IPS DF 4.7 (cell line): ENCODE measurements around the gene UGT1A4.

Experiments
- DNase-seq: peaks from one replicate; pipeline ENCODE4 v3.0.0-alpha.2; 2013; ENCODE audit warnings: low spot score; ENCODE audit errors: extremely low read depth

UGT1A4 gene

DNA sequence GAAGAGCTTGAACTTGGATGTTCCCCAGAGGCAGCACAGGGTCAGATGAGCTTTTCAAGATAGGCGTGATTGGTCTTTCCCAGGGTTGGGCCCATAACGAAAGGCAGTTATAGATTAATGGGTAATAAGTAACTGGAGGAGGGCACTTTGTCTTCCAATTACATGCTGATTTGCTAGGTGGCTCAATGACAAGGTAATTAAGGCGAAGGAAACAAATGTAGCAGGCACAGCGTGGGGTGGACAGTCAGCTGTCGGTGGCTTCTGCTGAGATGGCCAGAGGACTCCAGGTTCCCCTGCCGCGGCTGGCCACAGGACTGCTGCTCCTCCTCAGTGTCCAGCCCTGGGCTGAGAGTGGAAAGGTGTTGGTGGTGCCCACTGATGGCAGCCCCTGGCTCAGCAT lies at the start of gene UGT1A4:
TSS of gene UGT1A4 (plus strand) at position 185 of the 400 bp plus-strand sequence. CDS start at position 270, 85 bp downstream.
- no peak for DNase-seq

DNA sequence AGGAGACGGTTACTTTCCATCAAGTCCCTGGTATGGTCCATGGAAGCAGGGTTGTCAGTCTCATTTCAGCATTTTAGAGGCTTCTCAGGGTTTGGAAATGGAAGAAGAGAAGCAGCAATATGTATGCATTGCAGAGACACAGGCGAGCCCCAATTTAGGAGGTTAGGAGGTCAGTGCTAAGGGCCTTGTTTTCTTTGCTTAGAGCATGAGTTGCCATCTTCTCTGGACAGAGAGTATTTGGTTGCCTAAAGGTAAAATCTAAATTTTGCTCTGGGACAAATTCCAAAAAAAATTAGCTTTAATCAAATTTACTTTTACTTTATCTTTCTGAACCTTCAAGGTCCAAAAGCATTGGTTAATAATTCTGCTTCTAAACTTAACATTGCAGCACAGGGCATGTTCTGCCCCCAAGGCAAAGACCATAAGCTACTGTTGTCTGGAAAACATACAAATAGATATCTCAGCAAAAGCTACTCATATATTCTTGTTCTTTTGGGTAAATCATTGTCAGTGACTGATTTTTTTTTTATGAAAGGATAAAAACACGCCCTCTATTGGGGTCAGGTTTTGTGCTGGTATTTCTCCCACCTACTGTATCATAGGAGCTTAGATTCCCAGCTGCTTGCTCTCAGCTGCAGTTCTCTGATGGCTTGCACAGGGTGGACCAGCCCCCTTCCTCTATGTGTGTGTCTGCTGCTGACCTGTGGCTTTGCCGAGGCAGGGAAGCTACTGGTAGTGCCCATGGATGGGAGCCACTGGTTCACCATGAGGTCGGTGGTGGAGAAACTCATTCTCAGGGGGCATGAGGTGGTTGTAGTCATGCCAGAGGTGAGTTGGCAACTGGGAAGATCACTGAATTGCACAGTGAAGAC lies 47.0 kb upstream of the UGT1A4 start, which contains the start of gene UGT1A9:
TSS of gene UGT1A9 (plus strand) at position 609 of the 872 bp plus-strand sequence. CDS start at position 646, 37 bp downstream.
- DNase-seq, result no peak

DNA sequence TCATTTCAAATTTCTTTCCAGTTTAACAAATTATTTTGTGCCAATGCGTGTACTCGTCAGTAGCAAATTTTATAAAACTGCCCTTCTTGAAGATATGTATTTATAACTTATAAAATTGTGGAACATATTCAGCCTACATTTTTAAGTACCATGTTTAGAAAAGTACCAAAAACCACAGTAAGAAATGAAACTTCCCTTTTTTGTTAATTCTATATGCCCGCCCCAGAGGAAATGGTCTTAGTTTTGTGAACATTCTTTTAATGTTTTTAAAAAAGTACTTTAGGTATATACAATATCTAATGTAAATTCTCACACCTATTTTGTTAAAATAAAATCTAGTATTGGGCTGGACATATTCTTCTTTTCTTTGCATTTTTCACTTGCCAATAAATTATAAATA lies 45.6 kb upstream of the UGT1A4 start:
- no peak for DNase-seq

DNA sequence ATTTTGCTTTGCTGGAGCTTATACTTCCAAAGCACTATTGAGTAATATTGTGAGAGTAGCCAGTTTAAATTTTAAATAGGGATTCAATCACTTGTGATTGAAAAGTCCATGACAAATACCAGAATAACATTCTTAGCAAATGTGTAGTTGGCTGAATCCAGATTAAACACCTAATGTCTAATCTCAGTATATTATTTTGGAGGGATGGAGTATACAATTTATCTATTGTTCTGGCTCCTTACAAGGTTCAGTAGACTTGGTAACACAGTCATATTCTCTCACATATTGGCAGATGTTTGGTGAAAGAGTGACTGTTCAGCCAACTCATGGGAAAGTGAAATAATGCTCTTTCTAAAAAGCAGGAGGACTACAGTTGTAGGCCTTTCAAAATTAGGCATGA lies 44.6 kb upstream of the UGT1A4 start:
- no peak for DNase-seq

DNA sequence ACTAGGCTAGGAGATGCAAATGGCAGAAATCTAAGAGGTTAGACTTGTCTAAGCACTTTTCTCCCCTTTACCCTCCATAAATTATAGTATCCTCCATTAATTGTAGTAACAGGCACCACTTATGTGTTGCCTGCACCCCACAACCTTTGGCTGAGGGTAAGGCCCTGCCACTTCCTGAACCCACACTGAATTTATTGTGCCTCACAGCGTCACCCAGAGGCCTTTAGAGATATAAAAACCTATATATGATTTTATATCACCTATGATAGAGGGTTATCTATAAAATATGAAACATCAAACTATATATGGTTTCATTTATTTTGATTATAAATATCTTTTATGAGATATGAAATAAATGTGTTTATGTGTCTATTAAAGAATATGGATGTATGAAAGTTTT lies 44.2 kb upstream of the UGT1A4 start:
- DNase-seq, result no peak

DNA sequence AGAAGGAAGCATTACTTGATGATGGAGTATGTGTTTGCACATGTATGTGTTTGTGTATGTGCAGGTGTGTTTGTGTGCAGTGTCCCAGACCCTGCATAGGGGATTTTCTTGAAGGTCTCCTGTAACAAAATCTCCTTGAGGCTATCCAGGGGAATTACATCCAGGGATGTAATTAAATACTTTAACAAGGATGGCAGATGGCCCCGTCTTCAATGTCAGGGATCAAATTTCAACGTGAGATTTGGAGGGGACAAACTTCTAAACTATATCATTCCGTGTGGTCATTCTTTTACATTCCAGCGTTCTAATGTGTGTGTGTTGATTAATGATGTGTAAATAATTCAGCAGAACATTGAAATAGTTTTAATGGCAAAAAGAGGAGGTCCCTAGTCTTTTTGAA lies 43.5 kb upstream of the UGT1A4 start:
- DNase-seq, result no peak

DNA sequence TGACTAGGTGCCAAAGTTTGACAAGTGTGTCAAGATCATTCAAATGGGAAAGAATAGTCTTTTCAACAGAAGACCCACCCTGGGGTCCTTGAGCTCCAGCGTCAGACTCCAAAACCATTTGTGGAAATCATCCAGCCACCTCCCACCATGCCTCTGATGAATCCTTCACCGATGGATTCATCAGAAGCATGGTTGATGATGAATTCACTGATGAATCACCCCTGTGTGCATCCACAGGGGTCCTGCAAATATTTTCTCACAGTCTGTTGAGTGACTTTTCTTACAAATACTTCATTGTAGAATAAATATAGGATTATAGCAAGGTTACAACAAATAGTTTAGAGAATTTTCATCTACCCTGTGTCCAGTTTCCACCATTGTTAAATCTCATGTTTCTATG lies 42.5 kb upstream of the UGT1A4 start:
- DNase-seq, result no peak

DNA sequence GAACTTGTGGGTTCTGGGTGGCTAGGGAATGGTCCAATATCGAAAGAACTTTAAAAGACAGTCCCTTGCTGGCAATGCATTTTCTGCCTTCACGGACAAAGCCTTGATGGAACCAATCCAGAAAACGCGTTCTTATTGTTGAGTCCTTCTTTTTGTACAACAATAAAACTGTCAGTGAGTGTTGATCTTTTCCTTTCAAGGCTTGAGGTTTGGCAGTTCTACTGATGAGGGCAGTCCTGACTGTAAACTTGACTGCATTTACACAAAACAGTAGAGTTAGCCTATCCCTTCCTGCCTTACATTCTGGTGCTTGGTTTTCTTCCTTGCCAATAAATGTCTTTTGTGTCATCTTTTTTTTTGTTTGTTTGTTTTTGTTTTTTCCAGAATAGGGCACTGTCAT lies 39.3 kb upstream of the UGT1A4 start:
- DNase-seq, result no peak

DNA sequence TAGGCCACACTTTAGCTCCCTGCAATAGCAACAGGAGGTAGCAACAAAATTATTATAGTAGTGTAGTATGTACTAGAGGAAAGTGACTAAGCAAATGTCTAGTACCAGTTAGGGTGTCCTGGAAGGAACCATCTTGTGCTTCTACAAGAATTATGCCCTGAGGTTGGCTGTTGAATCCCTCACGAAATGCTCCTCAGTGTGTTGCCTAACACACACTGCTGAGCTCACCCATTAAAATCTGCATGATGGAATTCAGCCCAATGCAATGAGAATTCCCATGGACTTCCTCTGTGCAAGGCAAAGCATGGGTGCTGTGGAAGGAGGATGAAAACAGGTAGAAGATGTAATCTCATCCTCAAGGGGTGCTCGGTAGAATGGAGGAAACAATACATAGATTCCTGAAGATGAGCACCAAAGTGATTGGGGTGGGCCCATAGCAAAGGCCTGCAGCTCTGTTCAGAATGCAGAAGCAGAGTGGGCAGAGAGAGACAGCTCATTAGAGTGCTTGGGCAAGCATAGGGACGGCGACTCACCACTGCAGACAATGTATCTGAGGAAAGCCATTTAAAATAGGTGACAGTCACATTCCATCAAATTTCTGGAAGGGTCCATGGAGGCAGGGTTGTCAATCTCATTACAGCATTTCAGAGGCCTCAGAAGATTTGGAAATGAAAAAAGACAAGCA lies 38.0 kb upstream of the UGT1A4 start:
- DNase-seq, result no peak

DNA sequence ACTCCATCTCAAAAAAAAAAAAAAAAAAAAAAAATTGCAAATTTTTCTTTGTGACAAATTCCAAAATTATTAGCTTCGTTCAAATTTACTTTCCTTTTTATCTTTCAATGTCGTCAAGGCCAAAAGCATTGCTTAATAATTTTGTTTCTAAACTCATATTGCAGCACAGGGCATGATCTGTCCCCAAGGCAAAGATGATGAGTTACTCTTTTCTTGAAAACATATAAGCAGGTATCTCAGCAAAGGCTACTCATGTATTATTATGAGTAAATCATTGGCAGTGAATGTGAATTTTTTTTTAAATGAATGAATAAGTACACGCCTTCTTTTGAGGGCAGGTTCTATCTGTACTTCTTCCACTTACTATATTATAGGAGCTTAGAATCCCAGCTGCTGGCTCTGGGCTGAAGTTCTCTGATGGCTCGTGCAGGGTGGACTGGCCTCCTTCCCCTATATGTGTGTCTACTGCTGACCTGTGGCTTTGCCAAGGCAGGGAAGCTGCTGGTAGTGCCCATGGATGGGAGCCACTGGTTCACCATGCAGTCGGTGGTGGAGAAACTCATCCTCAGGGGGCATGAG lies 36.9 kb upstream of the UGT1A4 start, which contains the start of gene UGT1A7:
TSS of gene UGT1A7 (plus strand) at position 381 of the 579 bp plus-strand sequence. CDS start at position 418, 37 bp downstream.
- DNase-seq, result no peak

DNA sequence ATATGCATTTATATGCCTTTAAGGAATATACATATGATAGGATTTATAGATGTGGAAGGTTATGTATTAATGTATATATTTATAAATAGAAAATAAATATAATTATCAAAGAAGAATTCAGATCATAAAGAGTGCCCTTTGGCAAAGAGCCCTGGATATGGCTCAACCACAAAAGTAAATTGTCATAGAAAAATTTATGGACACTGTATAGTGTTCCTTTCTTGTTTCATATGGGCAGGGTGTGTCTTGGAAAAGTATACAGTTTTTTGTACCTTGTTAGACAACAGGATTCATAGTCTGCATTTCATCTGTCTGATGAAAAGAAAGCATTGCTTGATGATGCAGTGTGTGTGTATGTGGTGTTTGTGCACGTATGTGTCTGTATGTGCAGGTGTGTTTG lies 33.9 kb upstream of the UGT1A4 start:
- no peak for DNase-seq

DNA sequence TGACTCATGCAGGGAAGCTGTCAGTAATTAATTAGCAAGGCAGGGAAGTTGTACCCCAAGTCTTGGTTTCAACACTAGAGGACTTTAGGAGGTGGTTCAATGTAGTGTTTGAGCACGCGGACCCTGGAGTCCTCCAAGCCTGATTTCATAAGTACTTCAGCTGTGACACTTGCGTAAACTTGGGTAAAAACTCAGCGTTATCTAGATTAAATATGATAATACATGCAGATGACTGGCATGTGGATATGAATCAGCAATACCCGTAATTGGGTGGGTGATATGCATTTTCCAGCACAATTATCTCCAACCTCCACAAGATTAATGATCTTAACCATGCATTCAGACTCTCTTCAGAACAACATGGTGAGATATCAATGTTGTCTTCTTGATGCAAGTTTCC lies 31.6 kb upstream of the UGT1A4 start:
- no peak for DNase-seq

DNA sequence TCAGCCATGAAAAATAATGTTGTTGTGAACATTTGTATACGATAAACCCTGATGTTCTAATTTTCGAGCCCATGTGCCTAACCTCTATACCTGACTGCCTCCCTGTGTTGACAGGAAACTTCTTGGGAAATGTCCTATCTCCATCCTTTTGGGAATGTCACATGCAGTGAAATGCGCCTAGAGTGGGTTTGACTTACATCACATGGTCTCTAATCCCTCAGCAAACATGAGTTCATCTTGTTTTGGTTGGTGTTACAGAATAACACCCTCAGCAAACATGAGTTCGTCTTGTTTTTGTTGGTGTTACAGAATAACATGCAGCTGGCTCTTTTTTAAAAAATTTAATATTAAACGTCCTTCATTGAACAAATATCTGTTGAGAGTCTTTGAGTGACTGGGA lies 30.2 kb upstream of the UGT1A4 start:
- DNase-seq, result no peak

DNA sequence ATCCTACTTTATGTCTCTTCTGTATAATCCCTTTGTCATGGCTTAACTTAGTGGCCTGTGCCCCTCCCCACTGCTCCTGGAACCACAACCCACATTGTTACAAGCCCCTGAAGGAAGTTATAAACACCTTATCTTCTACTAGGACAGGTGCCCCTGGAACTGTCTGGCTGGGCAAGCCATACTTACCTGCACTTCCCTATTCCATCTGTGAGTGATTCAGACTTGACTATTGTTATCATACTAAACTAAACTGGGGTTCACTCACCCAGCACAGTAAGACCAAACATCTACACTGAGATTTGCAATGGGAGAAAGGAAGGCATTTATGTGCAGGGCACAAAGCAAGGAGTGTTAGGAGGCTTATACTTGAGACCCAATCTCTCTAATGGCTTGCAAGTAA lies 29.5 kb upstream of the UGT1A4 start:
- DNase-seq, result no peak

DNA sequence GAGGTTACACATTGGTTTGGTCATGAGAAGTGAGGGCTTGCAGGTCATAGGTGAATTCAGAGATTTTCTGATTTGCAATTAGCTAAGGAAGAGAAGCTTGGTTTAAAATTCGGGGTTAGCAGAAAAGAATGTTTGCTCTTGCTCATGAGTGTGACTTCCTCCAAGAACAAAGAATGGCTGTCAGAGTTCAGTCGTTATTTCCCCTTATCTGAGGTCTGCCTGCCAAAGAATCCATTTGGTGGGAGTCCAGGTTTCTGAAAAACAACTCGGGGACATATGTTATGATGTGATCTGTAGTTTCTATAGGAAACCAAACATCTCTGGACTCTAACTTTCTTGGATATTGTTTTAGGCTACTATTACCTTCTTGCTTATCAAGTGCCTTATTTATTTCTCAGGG lies 29.0 kb upstream of the UGT1A4 start:
- DNase-seq, result no peak

DNA sequence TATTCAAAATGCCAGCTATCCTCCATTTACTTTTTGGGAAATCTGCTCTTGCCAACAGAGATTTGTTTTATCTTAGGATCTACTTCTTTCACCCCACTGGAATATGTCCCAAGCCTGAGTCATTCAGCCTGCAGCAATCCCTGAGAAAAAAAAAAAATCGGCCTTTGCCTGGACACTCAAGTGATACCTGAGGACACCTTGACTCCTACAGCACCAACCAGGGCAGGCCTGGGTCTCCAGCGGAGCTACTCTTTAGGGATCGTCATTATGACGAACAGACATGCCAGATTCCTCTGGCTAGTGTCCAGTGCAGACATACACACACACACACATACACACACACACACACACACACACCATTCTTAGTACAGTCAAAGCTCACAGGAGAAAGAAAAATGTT lies 28.1 kb upstream of the UGT1A4 start:
- DNase-seq, result no peak

DNA sequence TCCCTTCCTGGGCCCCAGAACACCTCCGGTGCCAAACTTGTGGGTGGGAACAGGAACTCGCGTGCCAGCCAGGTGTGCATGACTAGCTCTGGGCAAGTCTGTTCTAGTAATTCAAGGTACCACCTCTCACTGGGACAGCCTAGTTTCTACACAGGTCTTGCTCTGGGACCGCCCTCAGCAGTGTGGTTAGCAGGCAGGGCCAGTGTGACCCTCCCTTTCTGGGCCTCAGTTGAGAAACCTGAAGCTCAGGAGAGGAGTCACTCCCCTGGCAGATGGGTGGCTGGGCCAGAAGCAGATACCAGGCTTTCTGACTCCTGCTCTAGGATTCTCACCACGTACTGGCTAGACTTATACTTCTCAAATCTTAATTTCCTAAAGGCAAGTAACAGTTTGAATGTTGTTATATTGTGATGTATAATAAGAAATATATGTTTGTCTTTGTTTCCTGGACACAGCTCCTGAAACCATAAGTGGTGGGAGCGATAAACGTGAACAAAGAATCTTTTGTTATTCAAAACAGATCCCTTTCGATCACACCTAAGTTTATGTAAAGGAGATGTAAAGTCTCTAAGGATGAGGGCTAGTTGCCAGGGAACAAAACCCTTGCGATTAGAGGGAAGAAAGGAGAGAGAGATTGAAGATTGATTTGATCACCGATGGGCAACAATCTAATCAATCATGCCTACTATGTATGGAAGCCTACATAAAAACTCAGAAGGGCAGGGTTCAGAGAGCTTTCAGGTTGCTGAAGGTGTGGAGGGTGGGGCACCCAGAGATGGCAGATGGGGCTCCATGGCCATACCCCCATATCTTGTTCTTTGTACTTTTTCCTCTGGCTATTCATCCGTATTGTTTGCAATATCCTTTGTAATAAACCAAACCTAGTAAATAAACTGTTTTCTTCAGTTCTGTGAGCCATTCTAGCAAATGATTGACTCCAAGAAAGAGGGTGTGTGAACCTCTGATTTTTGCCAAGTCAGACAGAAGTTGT lies 26.8 kb upstream of the UGT1A4 start:
- DNase-seq, result no peak

DNA sequence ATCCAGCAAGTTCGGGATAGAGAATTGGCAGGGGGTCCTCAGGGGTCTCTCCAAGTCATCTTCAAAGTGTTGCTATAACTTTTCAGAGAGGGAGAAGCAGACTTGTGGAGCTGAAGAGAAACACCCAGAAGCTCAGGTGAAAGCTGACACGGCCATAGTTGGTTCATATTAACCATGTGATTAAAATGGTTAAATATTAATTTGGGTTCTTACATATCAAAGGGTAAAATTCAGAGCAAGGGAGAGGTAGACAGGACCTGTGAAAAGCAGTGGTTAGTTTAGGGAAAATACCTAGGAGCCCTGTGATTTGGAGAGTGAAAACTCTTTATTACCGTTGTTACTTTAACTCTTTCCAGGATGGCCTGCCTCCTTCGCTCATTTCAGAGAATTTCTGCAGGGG lies 25.9 kb upstream of the UGT1A4 start, which contains the start of gene UGT1A6:
TSS of gene UGT1A6 (plus strand) at position 243 of the 400 bp plus-strand sequence. CDS start at position 358, 115 bp downstream.
- no peak for DNase-seq

DNA sequence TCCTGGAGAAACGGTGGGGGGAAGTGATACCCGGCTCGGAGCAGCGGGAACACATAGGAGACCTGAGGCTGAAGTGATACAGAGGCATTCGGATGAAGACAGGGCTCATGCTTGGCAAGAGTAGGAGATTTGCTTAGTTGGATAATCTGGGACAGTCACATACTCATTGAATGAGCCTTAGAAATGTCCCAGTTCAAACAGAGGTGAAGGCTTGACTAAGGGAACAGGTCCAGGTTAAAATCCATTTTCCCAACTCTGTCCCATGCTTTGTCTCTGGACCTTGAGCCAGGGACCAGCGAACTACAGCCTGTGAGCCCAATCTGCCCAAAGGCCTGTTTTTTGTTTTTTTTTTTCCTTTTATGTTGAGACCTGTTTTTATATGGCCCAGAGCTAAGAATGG lies 24.6 kb upstream of the UGT1A4 start:
- no peak for DNase-seq

DNA sequence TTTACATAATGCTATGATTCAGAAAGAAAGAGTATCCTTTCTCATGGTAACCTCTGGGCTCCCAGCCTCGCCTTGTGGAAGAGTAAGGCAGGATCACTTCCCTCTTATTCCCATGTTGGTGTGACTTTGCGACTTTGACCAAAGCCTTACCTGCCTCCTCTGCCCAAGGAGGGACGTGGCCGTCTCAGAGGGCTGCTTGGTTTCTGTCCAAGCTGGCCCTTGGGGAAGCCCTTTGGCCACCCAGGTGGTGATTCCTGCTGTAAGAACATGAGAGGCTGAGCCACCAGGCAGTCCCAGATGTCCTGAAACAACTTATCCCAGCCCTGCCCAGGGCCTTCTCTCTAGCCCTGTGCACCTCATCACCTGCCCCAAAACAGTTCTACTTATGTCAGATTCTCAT lies 19.8 kb upstream of the UGT1A4 start:
- DNase-seq, result no peak
